Activated naive CD4-positive, alpha-beta T cell treated with anti-CD3 and anti-CD28 coated beads, Interleukin-2, amount 50 U/mL, for 72 hours (primary cell): Measurements from ENCODE around the gene EHF. TPM values are rescaled to one million over a fixed set of nuclear protein-coding genes. Genes with fewer than 3 reads are reported as not detected.

Experiments
- ATAC-seq, 2 donors: fragments of 150-1000 bp; cut with Tn5 transposase; 2 replicates each; pipeline ENCODE4 v1.10.0; 2021; ENCODE audit warnings: mild to moderate bottlenecking in 2 of 2, moderate library complexity in 2 of 2
- DNase-seq, 2 donors: peaks; one replicate each; pipeline ENCODE4 v3.0.0; 2021 to 2022; ENCODE audit warnings: low spot score in 2 of 2
- H3K27ac Mint-ChIP-seq, 2 donors: one replicate each; pipeline ENCODE4 v1.8.0; 2022; ENCODE audit warnings: mild to moderate bottlenecking in 2 of 2, mixed read lengths in 2 of 2
- H3K36me3 Mint-ChIP-seq, 2 donors: one replicate each; pipeline ENCODE4 v1.8.0; 2022; ENCODE audit warnings: mixed read lengths in 2 of 2
- H3K9me3 Mint-ChIP-seq, 2 donors: one replicate each; pipeline ENCODE4 v1.8.0; 2022; ENCODE audit warnings: mixed read lengths in 2 of 2
- total RNA-seq, 2 donors: library from RNA; stranded (reverse); gene quantifications; one replicate each; pipeline ENCODE4 v1.2.3, GENCODE V29; 2022

EHF gene
- total RNA-seq, 2 donors from 2014 or later: not detected

DNA sequence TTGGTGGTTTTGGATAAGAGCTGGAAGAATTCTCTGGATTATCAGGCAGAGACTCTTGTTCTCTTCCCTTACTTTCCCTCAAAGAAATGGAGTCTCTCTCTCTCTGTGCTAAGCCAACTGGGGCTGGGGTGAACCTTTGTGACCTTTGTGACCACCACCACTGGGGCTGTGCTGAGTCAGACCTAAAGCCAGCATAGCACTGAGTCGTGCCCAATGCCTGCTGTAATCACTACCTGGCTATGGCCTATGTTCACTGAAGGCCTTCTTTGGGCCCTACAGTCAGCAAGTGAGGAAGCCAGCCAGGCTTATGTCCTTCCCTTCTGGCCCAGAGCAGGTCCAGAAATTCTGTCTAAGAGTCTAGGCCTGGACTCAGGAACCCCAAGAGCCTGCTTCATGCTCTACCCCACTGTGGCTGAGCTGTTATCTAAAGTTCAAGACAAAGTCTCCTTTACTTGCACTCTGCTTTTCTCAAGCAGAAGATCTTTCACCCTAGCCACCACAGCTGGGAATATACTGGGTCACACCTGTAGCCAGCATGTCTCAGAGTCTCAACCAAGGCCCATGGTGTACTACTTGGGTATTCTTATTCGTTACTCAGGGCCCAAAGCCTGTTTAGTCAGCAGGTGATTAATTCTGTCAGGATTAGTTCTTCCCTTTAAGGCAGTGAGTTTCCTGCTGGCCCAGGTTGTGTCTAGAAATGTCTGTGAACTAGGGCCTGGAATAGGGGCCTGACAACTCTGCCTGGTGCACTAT, 86.0 kb downstream of the EHF start:
- DNase-seq: no peak
- Mint-ChIP-seq H3K9me3 (peaks cover 1 to 3% of the 10 kb centered on the region in 2 donors), H3K36me3 (peaks cover 0 to 5% of the 10 kb centered on the region in 2 donors), H3K27ac (no peak overlapping the region)
- no peak for ATAC-seq

DNA sequence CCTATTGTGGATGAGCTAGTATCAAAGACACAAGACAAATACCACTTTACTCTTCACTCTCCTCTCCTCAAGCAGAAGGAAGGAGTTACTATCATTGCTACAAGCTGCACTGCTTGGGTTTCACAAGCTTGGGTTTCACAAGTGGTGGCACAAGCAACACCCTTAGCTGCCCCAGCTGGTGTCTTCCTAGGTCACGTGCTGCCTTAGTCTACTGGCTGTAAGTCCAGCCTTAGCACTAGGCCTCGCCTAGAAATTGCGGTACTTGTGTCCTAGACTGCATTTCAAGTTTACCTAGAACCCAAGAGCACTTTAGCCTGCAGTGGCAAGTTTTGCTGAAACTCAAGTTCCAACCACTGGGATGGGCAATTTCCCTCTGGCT, 86.6 kb downstream of the EHF start:
- H3K36me3 Mint-ChIP-seq: peaks cover 0 to 11% of the 10 kb centered on the region in 2 donors

More for the DNA sequence above, 86.6 kb downstream of the EHF start:
- ATAC-seq (no peak), DNase-seq (no peak)
- Mint-ChIP-seq H3K9me3 (peaks cover 7 to 9% of the 10 kb centered on the region in 2 donors), H3K27ac (no peak overlapping the region)

Other genes with a start within 250 kb of the EHF start
- 10 to 100 TPM; 16.5 to 23.6 TPM for gene CAT, start 182.2 kb upstream of the EHF start, total RNA-seq
- not detected for gene ELF5, start 107.3 kb upstream of the EHF start, total RNA-seq